Adipose tissue (tissue), 3 donors: ENCODE data around the gene MRPL19. TPM values are rescaled to one million over a fixed set of nuclear protein-coding genes. Genes with fewer than 3 reads are reported as not detected.

ENCODE experiments used
- H3K27ac ChIP-seq: one replicate; pipeline ENCODE4 v1.5.1; 2013; ENCODE audit warnings: low read depth, low read length
- WGBS, 3 donors: extraction: QIAGEN DNeasy Blood & Tissue Kit; methylation state at CpG; one replicate each; pipeline ENCODE4 v1.1.7; 2013; 5-methylcytosine and 5-hydroxymethylcytosine counted together
- polyA plus RNA-seq, 3 donors: library from polyadenylated mRNA; stranded (reverse); fragments of 200-250 nt; gene quantifications; one replicate each; pipeline ENCODE4 v1.2.3, GENCODE V29; 2013
- donor health status: healthy with polysubstance abuse.
- donor health status: Bipolar disorder and iron deficiency.
- donor health status: healthy.

MRPL19 gene
- polyA plus RNA-seq, 3 donors: 11.8 to 36.9 (median 31.6) TPM

DNA sequence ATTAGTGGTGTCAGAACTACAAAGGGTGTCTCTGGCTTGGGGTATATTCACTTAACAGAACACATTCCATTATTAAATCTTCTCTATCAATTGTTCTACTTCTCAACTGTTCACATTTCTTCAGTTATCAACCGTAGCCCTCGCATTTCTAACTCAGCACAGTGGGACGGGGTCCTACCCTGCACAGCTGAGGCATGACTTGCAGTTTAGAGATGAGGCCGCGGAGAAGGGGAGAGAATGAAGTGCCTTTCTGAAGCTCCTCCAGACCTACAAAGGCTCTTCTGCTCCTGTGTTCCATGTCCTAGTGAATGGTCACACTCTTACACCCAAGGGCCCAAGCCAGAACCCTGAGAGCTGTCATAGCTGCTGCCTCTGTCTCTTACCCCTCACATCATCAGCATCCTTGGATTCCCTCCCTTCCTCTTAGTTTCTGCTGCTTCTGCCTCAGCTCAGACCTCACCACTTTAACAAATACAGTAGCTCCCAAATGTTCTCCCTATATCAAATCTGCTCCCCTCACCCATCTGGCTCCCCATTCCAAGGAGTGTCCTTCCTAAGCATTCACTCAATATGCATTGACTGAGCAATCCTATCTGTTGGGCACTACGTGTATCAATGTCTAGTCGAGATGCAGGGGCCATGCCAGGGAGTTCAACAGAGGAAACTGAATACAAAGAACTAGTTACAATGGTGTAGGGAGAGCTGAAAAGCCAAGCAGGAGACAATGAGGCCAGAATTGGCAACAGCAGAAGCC is 34.3 kb upstream of the MRPL19 start:
- no peak overlapping the region for H3K27ac ChIP-seq
- 80 to 88% (median 86%) methylated on average over 7 of the region's 7 CpGs for WGBS, 3 donors

DNA sequence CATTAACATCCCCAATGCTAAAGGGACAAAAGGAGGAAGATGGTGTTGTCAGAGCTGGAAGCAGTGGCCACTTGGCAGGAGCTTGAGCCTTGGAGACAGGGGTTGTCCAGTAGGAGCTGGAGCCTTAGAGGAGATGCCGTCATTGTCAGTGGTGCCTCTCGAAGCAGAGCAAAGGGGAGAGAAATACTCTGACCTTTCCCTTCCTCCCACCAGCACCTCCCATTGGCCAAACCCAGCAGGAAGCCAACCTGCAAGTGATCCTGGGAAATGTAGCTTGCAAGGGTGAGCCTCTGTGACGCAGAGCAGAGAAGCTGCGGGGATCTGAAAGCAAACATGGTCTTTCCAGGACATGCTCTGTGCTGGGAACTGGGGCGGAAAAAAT is 33.7 kb upstream of the MRPL19 start:
- no peak overlapping the region for H3K27ac ChIP-seq
- 67 to 87% (median 70%) methylated on average over 5 of the region's 5 CpGs for WGBS, 3 donors

DNA sequence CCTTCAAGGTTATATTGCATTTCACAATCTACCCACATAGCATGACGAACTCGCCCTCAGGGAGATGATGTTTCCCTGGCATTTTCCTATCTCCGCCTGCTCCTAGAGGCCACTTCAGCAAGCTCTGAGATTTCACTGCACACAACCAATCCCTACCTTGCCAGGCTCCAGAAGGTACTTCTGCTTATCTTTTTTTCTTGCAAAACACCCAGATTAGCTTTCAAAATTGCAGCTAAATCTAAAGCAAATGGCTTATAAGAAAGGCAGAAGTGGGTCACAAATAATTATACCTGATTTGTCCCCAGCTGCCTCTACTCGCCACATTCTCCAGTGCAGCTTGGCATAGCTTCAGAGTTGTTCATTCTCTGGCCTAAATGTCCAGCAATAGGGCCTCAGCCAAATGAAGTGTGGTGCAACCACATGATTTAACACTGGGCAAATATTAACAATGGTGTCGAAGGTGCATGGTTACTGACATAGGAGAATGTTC is 32.4 kb upstream of the MRPL19 start:
- 67 to 84% (median 83%) methylated on average over 5 of the region's 5 CpGs for WGBS, 3 donors
- H3K27ac ChIP-seq: no peak overlapping the region

DNA sequence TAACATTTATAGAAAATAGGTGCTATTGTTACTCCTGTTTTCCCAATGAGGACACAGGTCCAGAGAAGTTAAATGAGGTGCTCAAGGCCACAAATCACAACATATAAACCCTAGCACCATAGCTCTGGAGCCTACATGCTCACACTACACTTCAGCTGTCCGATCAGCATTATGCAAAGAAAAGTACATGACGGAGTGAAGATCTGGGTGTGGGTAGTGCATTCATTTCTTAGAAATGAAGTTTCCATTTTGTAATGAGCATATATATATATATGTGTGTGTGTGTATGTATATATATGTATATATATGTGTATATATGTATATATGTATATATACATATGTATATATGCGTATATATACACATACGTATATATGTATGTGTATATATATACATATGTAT is 30.2 kb upstream of the MRPL19 start:
- no peak overlapping the region for H3K27ac ChIP-seq
- 89 to 96% (median 96%) methylated on average over 4 of the region's 4 CpGs for WGBS, 3 donors

DNA sequence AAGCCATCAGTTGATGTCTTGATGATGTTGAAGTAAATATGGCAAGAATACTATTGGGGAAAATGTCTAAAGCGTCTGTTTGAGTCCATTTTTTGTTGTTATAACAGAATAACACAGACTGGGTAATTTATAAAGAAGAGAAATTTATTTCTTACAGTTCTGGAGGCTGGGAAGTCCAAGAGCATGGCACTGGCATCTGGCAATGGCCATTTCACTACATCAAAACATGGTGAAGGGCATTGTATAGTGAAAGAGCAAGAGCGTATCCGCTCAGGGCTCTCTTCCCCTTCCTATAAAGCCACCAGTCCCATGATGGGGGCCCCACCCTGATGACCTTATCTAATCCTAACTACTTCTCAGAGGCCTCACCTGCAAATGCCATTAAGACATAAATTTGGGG is 29.6 kb upstream of the MRPL19 start:
- 92 to 96% (median 95%) methylated on average over 3 of the region's 3 CpGs for WGBS, 3 donors
- no peak overlapping the region for H3K27ac ChIP-seq

DNA sequence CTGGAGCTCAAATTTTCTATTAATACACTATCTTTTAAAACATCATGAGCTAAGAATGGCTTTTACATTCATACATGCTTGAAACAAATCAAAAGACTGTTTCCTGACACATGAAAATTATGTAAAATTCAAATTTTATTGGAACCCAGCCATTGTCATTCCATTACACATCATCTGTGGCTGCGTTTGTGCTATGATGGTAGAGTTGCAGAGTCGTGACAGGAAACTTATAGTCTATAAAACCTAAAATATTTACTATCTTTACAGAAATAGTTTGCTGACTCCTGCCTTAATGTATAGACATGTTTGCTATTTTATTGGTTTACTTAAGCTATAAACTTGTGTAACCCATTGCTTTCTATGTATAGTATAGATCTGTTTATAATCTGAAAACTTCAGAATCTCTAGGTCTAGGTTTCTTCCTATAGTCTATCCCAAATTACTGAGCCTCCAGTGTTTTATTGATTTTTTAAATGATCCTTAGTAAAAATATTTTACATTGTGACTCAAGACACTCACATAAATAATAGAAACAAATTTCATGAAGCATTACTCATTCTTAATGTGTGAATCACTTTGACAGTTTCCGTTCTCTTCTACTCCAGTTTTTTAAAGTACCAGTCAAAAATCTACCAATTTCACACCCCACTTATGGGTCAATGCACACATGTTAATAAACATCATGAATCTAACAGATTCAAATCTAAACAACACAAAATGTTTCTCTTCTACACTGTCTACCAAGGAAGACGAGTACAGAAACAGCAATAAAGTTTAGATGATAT is 26.4 kb upstream of the MRPL19 start:
- no peak overlapping the region for H3K27ac ChIP-seq
- WGBS, 3 donors: 84 to 94% (median 85%) methylated on average over 4 of the region's 4 CpGs

DNA sequence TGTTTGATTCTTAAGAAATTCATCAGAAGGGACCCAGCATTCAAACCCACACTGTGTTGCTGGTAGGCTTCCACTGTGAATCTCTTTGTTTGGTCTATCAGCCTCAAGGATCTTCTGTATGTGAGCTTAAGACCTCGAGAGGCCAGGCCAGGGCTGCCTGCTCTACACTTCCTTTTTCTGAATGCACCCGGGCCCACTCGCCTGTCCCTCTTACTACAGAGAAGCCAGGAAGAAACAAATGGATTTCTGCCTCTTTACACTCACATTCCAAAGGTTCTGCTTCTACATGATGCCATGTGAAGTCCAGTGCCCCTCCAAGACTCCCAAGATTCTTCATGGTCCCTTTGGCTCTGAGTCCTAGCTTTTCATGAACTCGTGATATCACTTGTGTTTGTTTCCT is 25.4 kb upstream of the MRPL19 start:
- no peak overlapping the region for H3K27ac ChIP-seq
- 71 to 86% (median 85%) methylated on average over 4 of the region's 4 CpGs for WGBS, 3 donors

DNA sequence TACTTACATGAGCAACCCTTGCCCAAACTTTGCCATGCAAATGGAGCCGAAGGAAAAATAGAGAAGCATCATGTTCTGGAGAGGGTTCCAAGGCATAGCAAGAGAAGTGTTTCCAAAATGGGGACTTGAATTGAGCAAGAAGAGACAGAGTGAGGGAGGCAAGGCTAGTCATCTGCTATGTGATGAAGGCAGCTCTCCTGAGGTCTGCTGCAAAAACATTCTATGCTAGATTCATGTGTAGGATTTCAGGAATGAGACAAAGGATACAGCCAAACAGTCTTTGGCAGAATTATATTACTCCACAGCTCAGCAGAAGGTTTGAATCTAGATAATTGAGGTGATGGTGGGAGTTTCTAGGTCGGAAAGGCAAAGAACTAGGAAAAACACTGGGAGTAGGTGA is 24.1 kb upstream of the MRPL19 start:
- WGBS, 3 donors: 29 to 92% (median 84%) methylated on average over 2 of the region's 2 CpGs
- no peak overlapping the region for H3K27ac ChIP-seq

DNA sequence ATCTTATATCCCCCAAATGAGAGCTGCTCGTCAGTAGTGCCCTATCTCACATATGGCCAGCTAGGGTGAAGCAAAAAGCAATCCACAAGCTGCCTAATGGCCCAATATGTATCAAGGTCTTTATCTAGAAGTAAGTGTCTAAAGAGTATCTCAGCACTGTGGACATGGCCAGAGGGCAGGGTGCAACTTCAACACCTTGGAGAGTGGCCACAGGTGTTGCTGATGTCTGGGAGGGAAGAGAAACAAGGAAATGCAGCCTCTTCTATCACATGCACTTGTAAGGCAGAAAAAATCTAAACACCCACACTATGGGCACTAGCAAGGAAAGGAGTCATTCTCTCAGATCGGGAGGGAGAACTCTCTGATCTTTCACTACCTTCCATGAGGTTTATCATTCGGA is 23.7 kb upstream of the MRPL19 start:
- WGBS, 3 donors: 86 to 96% (median 87%) methylated on average over 3 of the region's 3 CpGs
- no peak overlapping the region for H3K27ac ChIP-seq

DNA sequence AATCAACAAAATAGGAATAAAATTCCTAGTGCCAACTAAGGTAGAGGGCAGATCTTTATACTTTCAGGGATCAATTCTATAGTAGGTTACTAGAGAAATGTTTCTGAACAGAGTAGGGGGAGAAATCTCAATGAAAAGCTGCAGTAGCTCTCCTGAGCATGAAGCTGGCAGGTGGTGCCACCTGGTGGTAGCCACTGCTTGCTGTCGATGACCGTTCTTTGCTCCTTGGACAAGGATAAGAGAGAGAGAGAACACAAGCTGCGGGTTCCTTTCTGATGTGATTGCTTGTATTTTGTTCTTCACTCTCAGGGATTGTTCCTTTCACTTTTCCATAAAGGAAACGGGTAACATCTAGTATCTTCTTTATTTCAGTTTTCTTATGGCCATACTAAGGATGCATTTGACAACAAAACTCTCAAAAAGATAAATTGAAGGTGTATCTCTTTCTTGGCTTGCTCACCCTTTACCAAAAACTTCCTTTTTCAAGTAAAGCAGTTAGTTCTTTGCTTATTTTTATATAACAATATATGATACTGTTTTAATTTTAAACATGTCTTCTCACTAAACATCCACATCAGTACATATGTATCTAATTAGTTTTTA is 18.6 kb upstream of the MRPL19 start:
- no peak overlapping the region for H3K27ac ChIP-seq
- 0 to 2% (median 1%) methylated on average over 4 of the region's 4 CpGs for WGBS, 3 donors

DNA sequence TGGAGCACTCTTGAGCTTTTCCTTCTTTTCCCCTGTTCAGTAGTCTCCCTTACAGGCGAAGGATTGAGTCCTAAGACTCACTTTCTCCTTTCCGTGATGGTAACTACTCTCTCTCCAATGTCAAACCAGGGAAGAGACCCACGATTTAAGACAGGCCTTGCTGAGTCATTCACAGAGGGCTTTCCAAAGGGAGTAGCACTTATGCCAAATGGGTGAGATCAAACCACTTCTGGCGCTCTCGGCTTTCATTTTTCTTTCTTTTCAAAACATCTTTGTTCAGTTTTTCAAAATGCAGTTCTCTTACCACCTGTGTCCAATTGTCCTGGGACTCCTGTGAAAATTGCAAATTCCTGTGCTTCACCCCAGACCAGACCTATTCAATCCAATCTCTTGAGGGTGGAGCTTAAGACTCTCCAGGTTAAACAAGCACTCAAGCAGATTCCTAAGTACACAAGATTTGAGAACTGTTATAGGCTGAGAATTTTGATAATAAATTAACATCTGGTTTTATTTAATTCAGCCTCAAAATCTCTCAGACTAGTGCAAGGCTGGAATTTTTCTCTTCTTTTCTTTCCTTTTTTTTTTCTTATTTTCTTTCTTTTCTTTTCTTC is 14.4 kb upstream of the MRPL19 start:
- WGBS, 3 donors: 63 to 72% (median 64%) methylated on average over 5 of the region's 5 CpGs

DNA sequence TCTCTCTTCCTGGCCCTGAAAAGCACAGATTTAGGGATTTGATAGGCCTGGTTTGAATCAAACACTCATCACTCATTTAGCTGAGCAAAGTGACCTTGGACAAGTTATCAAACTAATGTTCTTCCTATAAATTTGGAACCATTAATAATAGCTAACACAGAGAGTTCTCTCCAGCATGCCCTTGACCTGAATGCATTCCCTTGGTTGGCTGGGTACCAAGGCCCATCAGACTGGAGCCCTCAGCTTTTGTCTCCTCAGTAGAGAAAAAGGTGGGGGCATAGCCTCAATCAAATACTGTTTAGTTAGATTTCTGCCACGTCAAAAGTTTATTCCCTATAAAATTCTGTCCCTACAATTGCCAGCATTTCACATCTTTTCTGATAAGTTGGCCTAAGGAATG is 13.8 kb upstream of the MRPL19 start:
- WGBS, 3 donors: 50 to 76% (median 73%) methylated on average over 1 of the region's 1 CpG
- H3K27ac ChIP-seq: no peak overlapping the region

More for the DNA sequence above, 14.4 kb upstream of the MRPL19 start:
- no peak overlapping the region for H3K27ac ChIP-seq

DNA sequence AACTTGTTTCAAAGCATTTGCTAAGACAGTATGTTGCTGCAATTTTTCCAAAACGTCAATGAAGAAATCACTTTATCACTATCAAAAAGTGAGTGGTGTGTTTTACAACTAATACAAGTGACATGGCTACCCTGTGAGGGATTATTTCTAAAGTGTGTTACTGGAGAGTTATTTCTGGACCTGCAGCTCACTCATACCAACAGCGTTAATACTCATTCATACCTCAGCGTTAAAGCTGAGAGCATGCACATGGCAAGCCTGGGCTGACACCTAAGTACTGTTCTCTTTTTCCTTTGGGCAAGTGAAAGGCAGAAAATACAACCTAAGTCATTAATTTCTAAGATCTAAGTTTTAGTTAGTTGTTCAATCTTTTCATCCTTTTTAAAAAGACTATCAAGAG is 13.0 kb upstream of the MRPL19 start:
- WGBS, 3 donors: 48 to 88% (median 66%) methylated on average over 3 of the region's 3 CpGs
- H3K27ac ChIP-seq: no peak overlapping the region

DNA sequence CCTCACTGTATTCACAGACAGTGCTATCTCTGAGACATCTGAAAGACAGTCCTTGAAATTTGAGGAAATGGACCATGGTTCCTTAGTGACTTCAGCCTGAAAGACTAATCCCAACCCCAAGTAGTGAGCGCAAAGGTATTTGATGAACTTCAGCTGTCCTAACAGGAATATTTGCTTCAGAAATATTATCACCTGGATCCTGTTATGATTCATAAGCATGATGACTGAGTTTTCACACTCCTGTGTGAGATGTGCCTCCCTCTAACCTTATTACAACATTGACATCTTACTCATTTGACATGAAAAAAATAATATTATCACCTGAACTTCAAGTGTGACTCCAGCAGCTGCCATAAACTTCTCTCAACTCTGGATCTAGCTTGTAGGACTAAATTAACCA is 11.6 kb upstream of the MRPL19 start:
- no peak overlapping the region for H3K27ac ChIP-seq
- 0 to 100% (median 57%) methylated on average over 1 of the region's 1 CpG for WGBS, 3 donors

DNA sequence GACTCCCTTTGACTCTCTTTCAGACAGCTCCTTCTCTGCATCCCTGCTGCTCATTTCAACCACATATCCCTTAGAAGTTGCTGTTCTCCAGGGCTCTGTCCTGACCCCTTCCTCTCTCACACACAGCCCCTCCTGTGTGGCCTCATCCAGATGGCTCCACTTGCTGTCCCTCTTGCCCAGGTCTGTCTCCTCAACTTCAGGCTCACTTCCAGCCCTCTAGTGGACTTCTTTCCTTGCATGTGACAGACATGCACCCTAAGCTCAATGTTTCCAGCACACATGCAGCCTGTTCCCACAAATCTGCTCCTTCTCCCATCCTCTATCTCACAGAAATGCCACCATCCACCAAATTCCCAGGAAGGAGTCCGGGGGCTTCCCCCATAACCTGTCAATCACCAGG is 9.0 kb upstream of the MRPL19 start:
- 46 to 76% (median 65%) methylated on average over 1 of the region's 1 CpG for whole genome bisulfite sequencing, 3 donors

DNA sequence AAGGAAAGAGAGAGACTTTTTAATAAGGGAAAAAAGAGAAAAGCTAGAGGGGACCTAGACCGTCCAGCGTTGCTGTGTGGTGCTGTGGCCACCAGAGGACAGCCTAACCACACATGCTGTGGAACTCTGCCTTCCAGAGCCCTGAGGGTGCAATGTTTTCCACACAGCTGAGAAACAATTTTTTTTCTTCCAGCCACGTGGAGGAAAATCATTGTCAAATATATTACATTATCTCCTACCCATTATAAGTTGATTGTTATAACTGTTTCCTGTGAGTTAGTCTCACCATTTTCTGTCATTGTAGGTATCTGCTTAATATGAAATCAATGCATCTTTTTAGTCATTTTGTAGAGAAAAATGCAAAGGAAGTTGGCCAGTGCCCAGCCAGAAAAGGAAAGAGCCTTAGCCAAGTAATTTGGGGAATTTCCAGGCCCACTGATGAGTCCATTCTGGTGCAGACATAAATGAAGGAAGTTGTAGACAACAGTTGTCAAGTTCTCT is 5.9 kb upstream of the MRPL19 start:
- no peak overlapping the region for H3K27ac ChIP-seq
- WGBS, 3 donors: 0 to 1% (median 0%) methylated on average over 3 of the region's 3 CpGs

More for the DNA sequence above, 9.0 kb upstream of the MRPL19 start:
- H3K27ac ChIP-seq: no peak overlapping the region

DNA sequence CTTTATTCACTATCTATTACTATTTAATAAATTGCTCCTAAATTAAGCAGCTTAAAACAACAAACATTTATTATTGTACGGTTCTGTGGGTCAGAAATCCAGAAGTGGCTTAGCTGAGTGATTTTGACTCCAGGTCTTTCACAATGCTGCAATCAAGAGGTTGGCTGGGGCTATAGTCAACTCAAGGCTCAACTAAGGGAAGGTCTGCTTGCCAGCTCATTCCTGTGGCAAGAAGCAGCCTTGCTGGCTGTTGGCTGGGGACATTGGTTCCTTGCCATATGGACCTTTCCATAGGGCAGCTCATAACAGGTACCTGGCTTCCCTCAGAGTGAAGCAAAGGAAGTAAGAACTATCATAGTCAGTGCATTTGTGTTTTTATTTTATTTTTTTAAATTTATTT is 5.0 kb upstream of the MRPL19 start:
- no peak overlapping the region for H3K27ac ChIP-seq
- 71 to 77% (median 75%) methylated on average over 1 of the region's 1 CpG for WGBS, 3 donors

DNA sequence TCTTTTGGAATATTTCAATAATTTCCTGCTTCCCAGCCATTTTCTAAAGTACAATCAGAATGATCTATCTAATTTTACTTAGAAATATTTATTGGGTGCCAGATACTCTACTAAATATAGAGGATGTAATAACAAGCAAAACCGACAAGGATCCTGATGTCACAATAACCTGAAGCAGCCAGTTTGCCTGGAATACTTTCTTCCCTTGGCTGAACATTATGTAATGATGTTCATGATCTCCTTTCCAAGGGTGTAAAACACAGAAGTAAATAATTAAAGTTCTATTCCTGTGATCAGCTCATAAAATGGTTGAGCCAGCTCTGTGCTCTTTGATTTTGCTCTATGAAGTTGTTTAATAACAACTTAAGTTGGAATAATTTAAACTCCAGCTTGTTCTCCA is 2.6 kb upstream of the MRPL19 start:
- WGBS, 3 donors: 45 to 81% (median 47%) methylated on average over 1 of the region's 1 CpG
- H3K27ac ChIP-seq: no peak overlapping the region

DNA sequence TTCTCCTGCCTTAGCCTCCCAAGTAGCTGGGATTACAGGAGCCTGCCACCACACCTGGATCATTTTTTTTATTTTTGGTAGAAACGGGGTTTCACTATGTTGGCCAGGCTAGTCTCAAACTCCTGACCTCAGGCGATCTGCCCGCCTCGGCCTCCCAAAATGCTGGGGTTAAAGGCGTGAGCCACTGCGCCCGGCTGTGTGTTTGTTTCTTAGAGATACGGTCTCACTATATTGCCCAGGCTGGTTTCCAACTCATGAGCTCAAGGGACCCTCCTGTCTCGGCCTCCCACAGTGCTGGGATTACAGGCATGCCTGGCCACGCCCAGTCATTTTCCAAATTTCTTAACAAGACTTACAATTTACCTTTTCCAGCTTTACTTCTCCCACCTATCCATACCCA is 940 bp upstream of the MRPL19 start:
- 95 to 97% (median 96%) methylated on average over 10 of the region's 10 CpGs for WGBS, 3 donors

More for the DNA sequence above, 940 bp upstream of the MRPL19 start:
- no peak overlapping the region for H3K27ac ChIP-seq
